Trophoblast cell (in vitro differentiated cells and primary cell): ENCODE results near the gene PSMB3.

Experiments
- DNase-seq, 2 donors: peaks; one replicate each; pipeline ENCODE4 v3.0.0-alpha.2; 2016
- H2AFZ ChIP-seq: 2 replicates; pipeline ENCODE4 v1.6.1; 2013; ENCODE audit warnings: low read length, moderate library complexity, mild to moderate bottlenecking; ENCODE audit not compliant: insufficient read depth, poor library complexity
- H2AK5ac ChIP-seq: 2 replicates; pipeline ENCODE4 v1.6.1; 2013; ENCODE audit warnings: mild to moderate bottlenecking, low read length
- H2BK120ac ChIP-seq: 2 replicates; pipeline ENCODE4 v1.6.1; 2013; ENCODE audit warnings: low read length, mild to moderate bottlenecking, moderate library complexity; ENCODE audit not compliant: insufficient read depth, poor library complexity
- H2BK12ac ChIP-seq: 2 replicates; pipeline ENCODE4 v1.6.1; 2013; ENCODE audit warnings: mild to moderate bottlenecking, low read length, moderate library complexity
- H2BK5ac ChIP-seq: 2 replicates; pipeline ENCODE4 v1.6.1; 2013; ENCODE audit warnings: low read length, low read depth, moderate library complexity, mild to moderate bottlenecking; ENCODE audit not compliant: poor library complexity
- H3K14ac ChIP-seq: 2 replicates; pipeline ENCODE4 v1.6.1; 2013; ENCODE audit warnings: mild to moderate bottlenecking, low read length
- H3K18ac ChIP-seq: 2 replicates; pipeline ENCODE4 v1.6.1; 2013; ENCODE audit warnings: mild to moderate bottlenecking, low read length
- H3K23ac ChIP-seq: 2 replicates; pipeline ENCODE4 v1.6.1; 2013; ENCODE audit warnings: low read length
- H3K27ac ChIP-seq: 2 replicates; pipeline ENCODE4 v1.5.1; 2013; ENCODE audit warnings: low read depth, mild to moderate bottlenecking, inconsistent platforms, low read length, moderate library complexity
- H3K27me3 ChIP-seq: 2 replicates; pipeline ENCODE4 v1.6.1; 2013; ENCODE audit warnings: inconsistent platforms, mild to moderate bottlenecking, low read length, moderate library complexity; ENCODE audit not compliant: insufficient read depth
- H3K36me3 ChIP-seq, 2 experiments: 1 replicate in 1 of 2; 2 replicates in 1 of 2; pipeline ENCODE4 v1.6.1; 2013; ENCODE audit warnings: low read length in 2 of 2, mild to moderate bottlenecking in 2 of 2, moderate library complexity in 1 of 2; ENCODE audit not compliant: insufficient read depth in 2 of 2, control insufficient read depth in 1 of 2
- H3K4ac ChIP-seq: 2 replicates; pipeline ENCODE4 v1.6.1; 2013; ENCODE audit warnings: low read depth, mild to moderate bottlenecking, low read length, moderate library complexity
- H3K4me1 ChIP-seq, 2 experiments: 1 replicate in 1 of 2; 2 replicates in 1 of 2; pipeline ENCODE4 v1.6.1; 2013; ENCODE audit warnings: low read length in 2 of 2, mild to moderate bottlenecking in 2 of 2, moderate library complexity in 1 of 2; ENCODE audit not compliant: insufficient read depth in 2 of 2, control insufficient read depth in 1 of 2
- H3K4me2 ChIP-seq: 2 replicates; pipeline ENCODE4 v1.6.1; 2013; ENCODE audit warnings: inconsistent platforms, mild to moderate bottlenecking, low read length, moderate library complexity
- H3K4me3 ChIP-seq: 2 replicates; pipeline ENCODE4 v1.5.1; 2013; ENCODE audit warnings: mild to moderate bottlenecking, low read depth, low read length, inconsistent platforms
- H3K79me1 ChIP-seq: one replicate; pipeline ENCODE4 v1.6.1; 2013; ENCODE audit warnings: low read length
- H3K79me2 ChIP-seq: 2 replicates; pipeline ENCODE4 v1.6.1; 2013; ENCODE audit warnings: low read length, mild to moderate bottlenecking; ENCODE audit not compliant: control insufficient read depth, insufficient read depth, poor library complexity
- H3K9ac ChIP-seq: 2 replicates; pipeline ENCODE4 v1.6.1; 2013; ENCODE audit warnings: mild to moderate bottlenecking, low read length
- H3K9me3 ChIP-seq: 2 replicates; pipeline ENCODE4 v1.6.1; 2013; ENCODE audit warnings: low read depth, mild to moderate bottlenecking, control low read depth, inconsistent platforms, low read length; ENCODE audit not compliant: insufficient read depth
- H4K12ac ChIP-seq: 2 replicates; pipeline ENCODE4 v1.6.1; 2013; ENCODE audit warnings: low read depth, mild to moderate bottlenecking, low read length, moderate library complexity
- H4K8ac ChIP-seq: 2 replicates; pipeline ENCODE4 v1.6.1; 2013; ENCODE audit warnings: low read depth, mild to moderate bottlenecking, low read length, moderate library complexity
- H4K91ac ChIP-seq: one replicate; pipeline ENCODE4 v1.6.1; 2013; ENCODE audit warnings: low read depth, mild to moderate bottlenecking, low read length, moderate library complexity
- WGBS: extraction: QIAGEN DNeasy Blood & Tissue Kit; methylation state at CpG from one replicate; pipeline ENCODE4 v1.1.7; 2013; ENCODE audit warnings: missing lambda C conversion rate; ENCODE audit not compliant: insufficient read length, insufficient coverage; ENCODE audit errors: extremely low coverage; 5-methylcytosine and 5-hydroxymethylcytosine counted together

The PSMB3 gene

DNA sequence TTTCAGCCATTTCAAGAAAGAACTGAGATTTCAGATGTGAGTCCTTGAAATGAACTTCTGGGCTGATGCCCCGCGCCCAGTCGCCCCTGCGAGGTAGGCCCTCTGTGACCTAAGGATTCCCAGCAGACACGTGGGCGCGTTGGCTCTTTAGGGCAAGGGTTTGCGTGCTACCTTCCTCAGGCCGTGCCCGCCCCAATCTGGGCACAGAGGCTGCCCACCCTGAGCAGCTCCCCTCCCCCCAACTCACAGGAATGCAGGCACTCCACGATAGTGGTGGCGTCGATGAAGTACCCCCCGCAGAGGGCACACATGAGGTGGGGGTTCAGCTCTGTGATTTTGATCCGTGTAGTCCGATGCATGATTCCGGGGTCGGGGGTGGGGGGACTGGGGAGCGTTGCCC lies 12.5 kb upstream of the PSMB3 start:
- Histone ChIP-seq H3K36me3 (peaks cover 61 to 63% of the 10 kb centered on the region in 2 experiments), H3K9ac (no peak overlapping the region), H3K14ac (no peak overlapping the region), H3K27ac (no peak overlapping the region), H3K18ac (no peak overlapping the region), H2BK5ac (no peak overlapping the region), H2BK12ac (no peak overlapping the region), H3K4me2 (no peak overlapping the region), H3K27me3 (no peaks in the 10 kb centered on the region), H2BK120ac (no peak overlapping the region), H3K4ac (no peak overlapping the region), H3K23ac (no peak overlapping the region), H2AFZ (no peak overlapping the region), H3K79me2 (peaks cover 6% of the 10 kb centered on the region), H3K79me1 (no peaks in the 10 kb centered on the region), H3K4me1 (peaks cover 0 to 2% of the 10 kb centered on the region in 2 experiments), H4K8ac (no peak overlapping the region), H3K9me3 (no peaks in the 10 kb centered on the region), H3K4me3 (no peak overlapping the region), H4K91ac (no peak overlapping the region), H4K12ac (no peak overlapping the region), H2AK5ac (no peak overlapping the region)
- no CpG with 5 or more reads among the region's 19 CpGs for WGBS
- DNase-seq: no peak

GRCh38 chr17:38740806-38741205 lies 11.7 kb upstream of the PSMB3 start:
- no peak overlapping the region for H4K12ac ChIP-seq
- H2AFZ ChIP-seq: no peak overlapping the region
- no peak overlapping the region for H3K14ac ChIP-seq
- no peak overlapping the region for H3K4me2 ChIP-seq
- WGBS: no CpG with 5 or more reads among the region's 4 CpGs
- H3K9ac ChIP-seq: no peak overlapping the region
- H3K27me3 ChIP-seq: no peaks in the 10 kb centered on the region
- H2AK5ac ChIP-seq: no peak overlapping the region
- H3K18ac ChIP-seq: no peak overlapping the region
- H3K4me3 ChIP-seq: no peak overlapping the region
- no peaks in the 10 kb centered on the region for H3K9me3 ChIP-seq
- no peak overlapping the region for H4K8ac ChIP-seq
- H2BK120ac ChIP-seq: no peak overlapping the region
- no peak for DNase-seq
- H3K4ac ChIP-seq: peak overlapping the region; percentile 64
- H2BK12ac ChIP-seq: no peak overlapping the region
- no peak overlapping the region for H3K23ac ChIP-seq
- H2BK5ac ChIP-seq: no peak overlapping the region
- no peaks in the 10 kb centered on the region for H3K79me1 ChIP-seq
- peaks cover 9% of the 10 kb centered on the region for H3K79me2 ChIP-seq
- no peak overlapping the region for H3K27ac ChIP-seq
- H3K36me3 ChIP-seq: peaks cover 54 to 56% of the 10 kb centered on the region in 2 experiments
- no peak overlapping the region for H4K91ac ChIP-seq
- H3K4me1 ChIP-seq: peaks cover 0 to 2% of the 10 kb centered on the region in 2 experiments

DNA sequence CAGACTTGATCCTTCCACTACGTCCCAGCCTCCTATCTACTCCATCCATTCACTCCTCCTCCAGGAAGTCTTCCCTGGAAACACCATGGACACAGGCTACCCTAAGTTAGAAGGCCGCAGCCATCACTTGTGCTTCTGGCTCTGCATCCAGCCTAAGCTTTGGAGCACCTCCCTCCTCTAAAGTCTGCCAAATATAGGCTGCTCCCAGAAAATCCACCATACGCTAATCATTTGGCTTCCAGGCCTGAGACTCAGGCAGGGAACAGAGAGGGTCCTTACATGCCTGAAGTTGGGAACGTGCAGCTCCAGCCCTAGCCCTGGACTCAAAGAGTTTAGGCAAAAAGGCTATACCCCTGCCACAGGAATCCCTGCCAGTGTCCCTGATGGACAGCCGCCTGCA lies 11.1 kb upstream of the PSMB3 start:
- Histone ChIP-seq H3K4ac (peak overlapping the region; percentile 25), H3K4me2 (no peak overlapping the region), H2AK5ac (no peak overlapping the region), H3K14ac (no peak overlapping the region), H4K12ac (no peak overlapping the region), H4K91ac (no peak overlapping the region), H3K9me3 (no peaks in the 10 kb centered on the region), H3K79me1 (no peaks in the 10 kb centered on the region), H3K4me3 (no peak overlapping the region), H3K23ac (no peak overlapping the region), H2AFZ (no peak overlapping the region), H2BK120ac (no peak overlapping the region), H3K27me3 (no peaks in the 10 kb centered on the region), H3K79me2 (peaks cover 14% of the 10 kb centered on the region), H3K9ac (no peak overlapping the region), H3K27ac (no peak overlapping the region), H3K18ac (no peak overlapping the region), H4K8ac (no peak overlapping the region), H2BK12ac (no peak overlapping the region), H3K4me1 (peaks cover 5 to 9% of the 10 kb centered on the region in 2 experiments), H3K36me3 (peaks cover 49 to 50% of the 10 kb centered on the region in 2 experiments), H2BK5ac (no peak overlapping the region)
- no CpG with 5 or more reads among the region's 5 CpGs for WGBS
- DNase-seq: no peak

- H3K9ac ChIP-seq: no peak overlapping the region
- no peak overlapping the region for H3K14ac ChIP-seq
- H3K9me3 ChIP-seq: no peaks in the 10 kb centered on the region
- H3K18ac ChIP-seq: no peak overlapping the region
- H3K27me3 ChIP-seq: no peaks in the 10 kb centered on the region
- no peak overlapping the region for H2AK5ac ChIP-seq
- H2BK120ac ChIP-seq: no peak overlapping the region
- H3K4ac ChIP-seq: peak overlapping the region; percentile 13
- H2BK5ac ChIP-seq: no peak overlapping the region
- no peak overlapping the region for H3K27ac ChIP-seq
- H4K8ac ChIP-seq: no peak overlapping the region
- H3K23ac ChIP-seq: no peak overlapping the region
- H2AFZ ChIP-seq: no peak overlapping the region
- peaks cover 19% of the 10 kb centered on the region for H3K79me2 ChIP-seq
- H2BK12ac ChIP-seq: no peak overlapping the region
- DNase-seq: no peak
- H3K4me2 ChIP-seq: no peak overlapping the region
- H3K79me1 ChIP-seq: no peaks in the 10 kb centered on the region
- H4K12ac ChIP-seq: no peak overlapping the region
- H3K4me3 ChIP-seq: no peak overlapping the region
- H3K4me1 ChIP-seq: peaks cover 8 to 14% of the 10 kb centered on the region in 2 experiments
- H4K91ac ChIP-seq: no peak overlapping the region
- H3K36me3 ChIP-seq: peaks cover 46 to 49% of the 10 kb centered on the region in 2 experiments
- WGBS: no CpG with 5 or more reads among the region's 7 CpGs
Observed at GRCh38 chr17:38741921-38742410, 10.6 kb upstream of the PSMB3 start.
